Measurements from ENCODE around the gene DLG2.

DNA sequence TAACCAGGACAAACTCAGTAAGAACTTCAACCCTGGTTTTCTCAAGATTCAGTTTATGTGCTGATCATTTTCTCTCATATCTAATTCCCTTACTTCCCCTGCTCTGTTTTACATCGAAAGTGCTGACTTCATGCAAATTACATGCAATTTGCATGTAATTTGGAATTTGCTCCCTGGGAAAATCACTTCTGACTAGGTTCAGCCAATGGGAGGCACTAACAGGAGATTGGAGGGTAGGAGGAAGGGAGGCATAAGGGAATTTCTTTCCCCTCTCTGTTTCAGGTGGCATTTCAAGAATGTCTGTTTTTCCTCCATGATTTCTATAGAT is 1977.7 kb downstream of the DLG2 start:
- TF ChIP-seq YY1 (IDR thresholded peaks at IDR 0.05; ENCODE audit: low read depth) (no peak), EGR1 (IDR thresholded peaks at IDR 0.05) (no peak), TEAD4 (IDR thresholded peaks at IDR 0.05) (no peak), TCF12 (IDR thresholded peaks at IDR 0.05; ENCODE audit: low read depth) (no peak), ZBTB7A (IDR thresholded peaks at IDR 0.05; ENCODE audit: low read depth) (no peak), TAF1 (IDR thresholded peaks at IDR 0.05; ENCODE audit: low read depth) (no peak), RAD21 (IDR thresholded peaks at IDR 0.05; ENCODE audit: low read depth) (no peak), EP300 (IDR thresholded peaks at IDR 0.05; ENCODE audit: borderline replicate concordance) (no peak), CEBPB (IDR thresholded peaks at IDR 0.05) (no peak), CREB1 (IDR thresholded peaks at IDR 0.05; ENCODE audit: low read depth) (no peak), FOXM1 (IDR thresholded peaks at IDR 0.05; ENCODE audit: borderline replicate concordance, low read depth) (no peak)
- TF ChIP-seq, protein P1, sequence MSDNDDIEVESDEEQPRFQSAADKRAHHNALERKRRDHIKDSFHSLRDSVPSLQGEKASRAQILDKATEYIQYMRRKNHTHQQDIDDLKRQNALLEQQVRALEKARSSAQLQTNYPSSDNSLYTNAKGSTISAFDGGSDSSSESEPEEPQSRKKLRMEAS (IDR thresholded peaks at IDR 0.05), result no peak
- TF ChIP-seq, protein P2, sequence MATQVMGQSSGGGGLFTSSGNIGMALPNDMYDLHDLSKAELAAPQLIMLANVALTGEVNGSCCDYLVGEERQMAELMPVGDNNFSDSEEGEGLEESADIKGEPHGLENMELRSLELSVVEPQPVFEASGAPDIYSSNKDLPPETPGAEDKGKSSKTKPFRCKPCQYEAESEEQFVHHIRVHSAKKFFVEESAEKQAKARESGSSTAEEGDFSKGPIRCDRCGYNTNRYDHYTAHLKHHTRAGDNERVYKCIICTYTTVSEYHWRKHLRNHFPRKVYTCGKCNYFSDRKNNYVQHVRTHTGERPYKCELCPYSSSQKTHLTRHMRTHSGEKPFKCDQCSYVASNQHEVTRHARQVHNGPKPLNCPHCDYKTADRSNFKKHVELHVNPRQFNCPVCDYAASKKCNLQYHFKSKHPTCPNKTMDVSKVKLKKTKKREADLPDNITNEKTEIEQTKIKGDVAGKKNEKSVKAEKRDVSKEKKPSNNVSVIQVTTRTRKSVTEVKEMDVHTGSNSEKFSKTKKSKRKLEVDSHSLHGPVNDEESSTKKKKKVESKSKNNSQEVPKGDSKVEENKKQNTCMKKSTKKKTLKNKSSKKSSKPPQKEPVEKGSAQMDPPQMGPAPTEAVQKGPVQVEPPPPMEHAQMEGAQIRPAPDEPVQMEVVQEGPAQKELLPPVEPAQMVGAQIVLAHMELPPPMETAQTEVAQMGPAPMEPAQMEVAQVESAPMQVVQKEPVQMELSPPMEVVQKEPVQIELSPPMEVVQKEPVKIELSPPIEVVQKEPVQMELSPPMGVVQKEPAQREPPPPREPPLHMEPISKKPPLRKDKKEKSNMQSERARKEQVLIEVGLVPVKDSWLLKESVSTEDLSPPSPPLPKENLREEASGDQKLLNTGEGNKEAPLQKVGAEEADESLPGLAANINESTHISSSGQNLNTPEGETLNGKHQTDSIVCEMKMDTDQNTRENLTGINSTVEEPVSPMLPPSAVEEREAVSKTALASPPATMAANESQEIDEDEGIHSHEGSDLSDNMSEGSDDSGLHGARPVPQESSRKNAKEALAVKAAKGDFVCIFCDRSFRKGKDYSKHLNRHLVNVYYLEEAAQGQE (IDR thresholded peaks at IDR 0.05; ENCODE audit: low read depth), result no peak
- TF ChIP-seq, protein P3, sequence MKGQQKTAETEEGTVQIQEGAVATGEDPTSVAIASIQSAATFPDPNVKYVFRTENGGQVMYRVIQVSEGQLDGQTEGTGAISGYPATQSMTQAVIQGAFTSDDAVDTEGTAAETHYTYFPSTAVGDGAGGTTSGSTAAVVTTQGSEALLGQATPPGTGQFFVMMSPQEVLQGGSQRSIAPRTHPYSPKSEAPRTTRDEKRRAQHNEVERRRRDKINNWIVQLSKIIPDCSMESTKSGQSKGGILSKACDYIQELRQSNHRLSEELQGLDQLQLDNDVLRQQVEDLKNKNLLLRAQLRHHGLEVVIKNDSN (IDR thresholded peaks at IDR 0.05), result no peak
